ENCODE measurements around the gene CRABP1.

The CRABP1 gene

DNA sequence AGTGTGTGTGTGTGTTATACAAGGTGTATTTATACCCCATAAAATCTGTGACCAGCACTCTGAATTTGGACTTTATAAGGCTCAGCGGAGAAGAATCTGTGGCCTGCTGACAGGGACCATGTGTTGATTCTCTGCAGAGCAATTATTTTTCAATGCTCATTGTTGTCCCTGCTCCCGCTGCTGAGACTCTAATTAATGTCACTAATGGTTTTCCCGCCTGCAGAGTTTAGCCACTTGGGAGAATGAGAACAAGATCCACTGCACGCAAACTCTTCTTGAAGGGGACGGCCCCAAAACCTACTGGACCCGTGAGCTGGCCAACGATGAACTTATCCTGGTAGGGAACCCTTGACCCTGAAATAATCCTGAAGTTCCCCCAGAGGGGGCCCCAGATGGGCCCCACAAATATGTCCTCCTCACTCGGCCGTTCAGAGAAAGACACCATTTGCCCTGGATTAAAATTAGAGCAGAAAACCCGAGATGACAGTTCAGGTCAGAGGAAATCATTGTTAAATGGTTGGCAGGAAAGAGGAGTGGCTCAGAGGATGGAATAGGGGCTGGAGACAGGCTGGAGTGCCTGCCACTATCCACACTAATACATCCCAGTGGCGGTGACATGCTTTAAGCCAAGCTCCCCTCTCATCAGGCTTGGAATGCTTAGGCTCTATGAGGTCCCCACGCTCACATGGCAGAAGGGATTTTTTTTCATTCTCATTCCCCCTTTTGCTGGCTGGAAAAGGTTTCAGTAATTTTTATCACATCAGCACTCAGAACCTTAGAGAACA lies 3.3 kb downstream of the CRABP1 start:
- no peak for TF ChIP-seq CTCF (IDR thresholded peaks at IDR 0.05; ENCODE audit: borderline replicate concordance, insufficient read depth, low read depth, low read length)
- no peak overlapping the region for H3K4me3 ChIP-seq (ENCODE audit: low read depth, low read length)

- no peak for TF ChIP-seq CTCF (IDR thresholded peaks at IDR 0.05; ENCODE audit: borderline replicate concordance, insufficient read depth, low read depth, low read length)
- no peak overlapping the region for H3K4me3 ChIP-seq (ENCODE audit: low read depth, low read length)
These were observed 5.4 kb downstream of the CRABP1 start for GRCh38 chr15:78345396-78346125.

GRCh38 chr15:78347586-78348543 lies 7.7 kb downstream of the CRABP1 start:
- TF ChIP-seq CTCF (IDR thresholded peaks at IDR 0.05; ENCODE audit: borderline replicate concordance, insufficient read depth, low read depth, low read length), result no peak
- H3K4me3 ChIP-seq (ENCODE audit: low read depth, low read length), result no peak overlapping the region

DNA sequence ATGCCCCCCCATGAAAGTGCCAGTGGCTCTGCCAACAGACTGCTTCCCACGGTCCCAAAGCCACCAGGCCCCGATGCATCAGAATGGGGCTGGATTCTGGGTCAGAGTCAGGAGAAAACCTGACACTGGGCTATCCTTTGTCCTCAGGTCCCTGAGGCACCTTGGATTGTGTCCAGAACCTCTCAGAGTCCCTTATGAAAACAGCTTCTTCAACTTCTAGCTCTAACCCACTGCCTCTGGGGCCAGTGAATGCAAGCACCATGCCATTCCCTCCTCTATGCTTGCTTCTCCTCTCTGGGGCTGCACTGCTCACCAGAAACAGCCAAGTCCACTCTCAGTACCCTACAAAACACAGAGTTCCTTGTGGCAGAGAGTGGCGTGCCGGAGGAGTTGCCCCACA lies 9.9 kb downstream of the CRABP1 start:
- H3K4me3 ChIP-seq (ENCODE audit: low read depth, low read length), result no peak overlapping the region
- no peak for TF ChIP-seq CTCF (IDR thresholded peaks at IDR 0.05; ENCODE audit: borderline replicate concordance, insufficient read depth, low read depth, low read length)

DNA sequence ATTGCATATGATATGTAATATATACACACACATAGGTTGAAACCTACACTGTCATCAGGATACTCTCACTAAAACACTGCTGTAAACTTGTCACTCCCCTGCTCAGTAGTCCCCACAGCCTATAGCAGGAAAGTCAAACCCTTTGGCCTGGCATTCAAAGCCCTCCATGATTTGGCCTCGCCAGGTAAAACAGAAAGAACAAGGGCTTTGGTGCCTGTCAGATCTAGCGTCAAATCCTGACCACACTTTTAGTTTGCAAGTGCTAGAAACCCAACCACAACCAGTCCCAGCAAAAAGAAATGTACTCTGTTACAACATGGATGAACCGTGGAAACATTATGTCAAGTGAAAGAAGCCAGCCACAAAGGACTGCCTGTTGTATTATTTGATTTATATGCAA lies 11.4 kb downstream of the CRABP1 start:
- TF ChIP-seq CTCF (IDR thresholded peaks at IDR 0.05; ENCODE audit: borderline replicate concordance, insufficient read depth, low read depth, low read length), result no peak

DNA sequence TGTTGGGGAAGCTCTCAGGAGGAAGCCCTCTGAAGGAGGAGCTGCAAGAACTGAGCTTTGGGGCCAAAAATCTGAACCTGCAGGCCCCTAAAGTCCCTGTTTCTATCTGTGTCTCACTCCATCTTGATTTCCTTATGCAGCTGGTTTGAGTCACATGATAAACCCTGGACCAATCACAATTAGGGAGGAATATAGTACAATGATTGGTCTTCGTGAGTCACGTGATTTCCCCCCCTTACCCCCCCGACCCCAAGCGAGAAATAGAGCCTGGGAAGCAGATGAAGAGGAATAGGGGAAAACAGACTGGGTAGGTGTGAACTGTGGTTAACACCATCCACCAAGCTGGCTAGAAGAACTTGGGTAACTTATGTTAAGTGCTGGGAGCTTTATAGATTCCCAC lies 12.9 kb downstream of the CRABP1 start:
- no peak overlapping the region for H3K4me3 ChIP-seq (ENCODE audit: low read depth, low read length)
- no peak for TF ChIP-seq CTCF (IDR thresholded peaks at IDR 0.05; ENCODE audit: borderline replicate concordance, insufficient read depth, low read depth, low read length)

More for the DNA sequence above, 11.4 kb downstream of the CRABP1 start:
- H3K4me3 ChIP-seq (ENCODE audit: low read depth, low read length), result no peak overlapping the region
